HG03097 (cell line): Measurements from ENCODE around the gene SLC9A9.
A peak's percentile ranks its signal among the peaks of the same experiment; 100 is the strongest.
"Not testable (repeated sequence)": the region's sequence is repeated elsewhere in the genome, so short reads cannot be mapped to it uniquely, and the experiment has no call there.

ENCODE experiments used
- ATAC-seq: cut with Tn5 transposase; IDR thresholded peaks from one replicate; pipeline ENCODE4 v1.9.1; 2021; ENCODE audit not compliant: unreplicated experiment, low FRiP score

SLC9A9 gene

DNA sequence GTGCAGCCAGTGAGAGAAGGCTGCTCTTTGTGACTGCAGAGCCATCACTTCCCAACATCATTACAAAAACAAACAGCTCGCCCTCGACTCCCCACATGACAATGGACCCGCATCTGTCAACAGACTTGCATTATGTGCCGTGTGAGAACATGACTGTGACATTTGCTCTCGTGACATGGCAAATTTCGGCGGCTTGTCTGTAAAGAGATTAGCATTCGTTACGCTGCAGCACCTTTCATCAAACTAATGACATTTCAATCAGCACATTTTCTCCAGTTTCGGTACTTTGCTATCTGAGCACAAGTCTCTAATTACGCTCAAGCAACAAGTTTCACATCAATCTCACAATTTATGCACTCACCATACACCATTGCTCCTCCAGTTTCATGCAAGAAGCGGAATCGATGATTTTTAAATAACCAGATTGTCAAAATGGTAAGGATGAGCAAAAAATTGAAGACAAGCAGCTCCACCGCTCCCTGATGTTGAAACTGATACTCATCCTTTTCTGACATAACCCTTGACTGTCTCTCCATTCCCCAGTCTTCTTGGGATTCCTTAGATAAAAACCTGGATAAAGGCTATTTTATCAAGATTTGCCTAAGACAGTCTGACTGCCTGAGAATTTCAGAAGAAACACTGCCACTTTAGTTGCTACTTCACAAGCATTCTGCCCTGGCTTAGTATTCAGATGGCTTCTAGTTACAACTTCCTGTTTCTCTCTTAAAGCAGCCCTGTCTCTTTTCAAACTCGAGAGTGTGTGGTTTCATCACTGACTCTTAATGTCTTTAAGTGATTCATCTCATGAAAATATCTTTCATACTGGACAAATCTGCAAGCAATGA is at the start of gene SLC9A9:
Gene SLC9A9, minus strand, starts transcription at position 682 of the 845 bp plus-strand sequence. Its CDS starts 146 bp downstream, at position 536.
- ATAC-seq: peak; percentile 91

DNA sequence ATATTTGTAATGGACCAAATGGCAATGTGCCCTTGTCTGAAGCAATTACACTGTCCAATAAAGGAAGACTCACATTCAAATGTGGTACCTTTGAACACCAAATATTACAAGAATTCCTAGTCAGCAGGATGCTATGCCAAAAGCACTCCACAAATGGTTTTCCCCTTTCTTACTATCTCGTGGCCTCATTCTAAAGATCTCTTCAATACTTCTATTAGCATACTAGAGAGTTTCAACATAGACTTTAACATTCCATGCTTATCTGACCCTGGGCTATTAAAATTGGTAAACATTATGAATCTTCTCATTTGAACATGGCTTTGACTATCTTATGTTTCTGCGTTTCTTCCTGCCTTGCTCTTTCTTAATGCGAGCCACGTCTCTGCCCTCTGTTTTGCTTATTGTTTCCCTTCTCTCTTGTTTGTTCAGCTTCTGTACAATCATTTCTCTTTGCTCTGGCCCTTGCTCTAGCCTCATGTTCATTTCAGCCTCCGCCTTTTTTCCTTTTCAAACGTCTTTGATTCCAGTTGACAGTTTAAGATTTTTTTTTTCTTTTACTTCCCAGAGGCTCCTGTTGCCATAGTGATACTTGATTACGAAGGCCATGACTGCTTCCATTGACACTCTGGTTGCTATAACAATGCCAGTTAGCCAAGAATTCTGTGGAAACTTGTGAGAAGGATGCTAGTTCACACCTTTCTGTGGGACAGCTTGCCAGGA is 49.5 kb upstream of the SLC9A9 start:
- ATAC-seq: no peak

DNA sequence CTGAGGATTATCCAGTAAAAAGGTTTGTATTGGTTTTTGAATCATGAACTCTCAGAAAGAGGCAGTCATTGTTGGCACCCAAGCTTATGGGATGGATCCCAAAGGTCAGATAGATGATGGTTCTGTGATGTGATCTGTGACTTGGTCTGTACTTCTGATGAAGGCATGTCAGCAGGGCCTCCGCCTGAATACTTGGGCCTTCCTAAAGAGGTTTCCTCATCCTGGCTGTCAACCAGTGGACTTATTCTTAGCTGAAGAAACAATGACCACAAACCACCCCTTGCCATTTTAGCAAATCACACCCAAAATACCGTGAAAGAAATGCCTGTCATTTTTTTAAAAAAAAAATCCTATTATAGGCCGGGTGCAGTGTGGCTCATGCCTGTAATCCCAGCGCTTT is 48.2 kb upstream of the SLC9A9 start:
- no peak for ATAC-seq

DNA sequence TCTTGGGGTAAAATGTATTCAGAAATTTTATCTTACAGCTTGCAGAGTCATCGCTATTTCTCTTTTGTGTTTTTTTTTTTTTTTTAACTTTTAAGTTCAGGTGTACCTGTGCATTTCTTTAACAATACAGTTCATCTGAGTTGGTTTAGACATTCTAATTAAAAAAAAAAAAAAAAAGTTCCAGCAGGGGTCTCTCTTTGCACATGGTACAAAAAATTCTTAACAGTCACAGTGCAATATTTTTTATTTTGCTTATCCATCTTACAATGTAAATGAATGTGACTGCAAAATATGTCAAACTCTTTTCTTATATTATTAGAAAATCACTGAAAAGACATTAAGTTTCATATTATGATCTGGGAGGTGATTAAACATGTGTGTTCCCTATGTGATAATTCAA is 47.5 kb upstream of the SLC9A9 start:
- no peak for ATAC-seq

DNA sequence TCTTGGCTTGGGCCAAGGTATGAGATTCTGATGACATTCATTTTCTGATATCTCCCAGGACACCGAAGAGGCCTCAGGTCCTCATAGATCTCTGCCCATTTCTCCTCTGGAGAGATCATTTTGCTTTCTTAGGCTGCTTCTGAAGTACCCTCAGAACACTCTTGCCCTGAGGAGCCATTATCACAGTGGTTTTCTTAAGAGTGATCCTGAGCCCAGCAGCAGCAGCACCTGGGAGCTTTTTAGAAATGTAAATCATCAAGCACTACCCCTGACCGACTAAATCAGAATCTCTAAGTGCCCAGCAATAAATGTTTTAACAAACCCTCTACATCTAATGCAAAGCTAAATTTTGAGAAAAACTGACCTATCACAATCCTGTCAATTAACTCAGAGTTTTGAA is 40.6 kb upstream of the SLC9A9 start:
- no peak for ATAC-seq

DNA sequence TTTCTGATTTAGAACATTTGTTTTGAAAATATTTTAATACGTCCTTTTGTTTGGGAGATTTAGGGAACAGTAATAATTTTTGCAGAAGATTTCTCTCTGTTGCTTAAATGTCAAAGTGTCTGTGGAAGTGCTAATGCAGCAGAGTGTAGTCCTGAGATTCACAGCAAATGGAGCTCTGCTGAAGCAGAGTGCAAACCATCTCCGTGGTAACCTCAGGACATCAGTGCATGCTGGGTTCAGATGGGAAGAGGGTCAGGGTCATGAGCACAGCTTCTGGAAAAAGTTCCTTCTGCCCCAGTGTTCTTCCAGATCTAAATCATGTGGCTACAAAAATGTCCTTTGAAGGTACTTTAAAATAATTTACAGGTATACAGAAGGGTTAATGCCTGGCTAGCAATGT is 39.9 kb upstream of the SLC9A9 start:
- no peak for ATAC-seq

DNA sequence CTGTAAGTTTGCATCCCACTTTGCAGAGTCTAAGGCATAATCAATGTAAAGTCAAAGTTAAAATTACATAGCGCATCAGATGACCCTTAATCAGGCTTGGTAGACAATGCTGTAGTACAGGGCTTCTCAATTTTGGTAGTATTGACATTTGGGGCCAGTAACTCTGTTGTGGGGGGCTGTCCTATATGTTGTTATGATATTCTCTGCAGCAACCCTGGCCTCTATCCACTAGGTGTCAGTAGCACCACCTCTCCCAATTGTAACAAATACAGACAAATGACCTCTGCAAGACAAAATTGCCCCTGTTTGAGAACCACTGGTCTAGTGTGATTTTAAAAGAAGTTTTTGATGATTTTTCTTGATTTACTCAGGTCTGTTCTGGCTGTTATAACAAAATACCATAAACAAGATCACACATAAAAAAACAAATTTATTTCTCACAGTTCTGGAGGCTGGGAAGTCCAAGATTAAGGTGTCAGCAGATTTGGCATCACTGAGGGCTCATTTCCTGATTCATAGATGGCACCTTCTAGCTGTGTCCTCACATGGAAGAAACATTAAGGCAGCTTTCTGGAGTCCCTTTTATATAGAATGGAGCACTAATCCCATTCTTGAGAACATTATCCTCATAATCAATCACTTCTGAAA is 37.6 kb upstream of the SLC9A9 start:
- peak; percentile 98 for ATAC-seq

DNA sequence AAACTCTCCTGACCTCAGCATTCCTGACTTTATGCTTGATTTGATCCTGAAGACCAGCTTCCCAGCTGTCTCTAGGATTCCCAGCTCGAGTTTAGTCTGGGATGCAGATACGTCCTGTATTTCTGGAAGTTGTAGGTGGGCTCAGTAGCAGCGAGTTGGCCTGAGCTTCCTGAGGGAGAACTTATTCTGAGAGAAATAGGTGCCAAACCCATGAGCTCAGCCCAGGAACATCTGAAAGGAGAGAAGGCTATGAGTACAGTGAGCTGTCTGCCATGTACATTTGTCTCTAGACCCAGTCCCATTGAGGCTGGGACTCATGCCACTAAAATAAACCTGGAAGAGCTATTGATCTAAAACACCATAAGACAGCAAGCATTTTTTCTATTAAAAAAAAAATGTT is 36.6 kb upstream of the SLC9A9 start:
- ATAC-seq: no peak

DNA sequence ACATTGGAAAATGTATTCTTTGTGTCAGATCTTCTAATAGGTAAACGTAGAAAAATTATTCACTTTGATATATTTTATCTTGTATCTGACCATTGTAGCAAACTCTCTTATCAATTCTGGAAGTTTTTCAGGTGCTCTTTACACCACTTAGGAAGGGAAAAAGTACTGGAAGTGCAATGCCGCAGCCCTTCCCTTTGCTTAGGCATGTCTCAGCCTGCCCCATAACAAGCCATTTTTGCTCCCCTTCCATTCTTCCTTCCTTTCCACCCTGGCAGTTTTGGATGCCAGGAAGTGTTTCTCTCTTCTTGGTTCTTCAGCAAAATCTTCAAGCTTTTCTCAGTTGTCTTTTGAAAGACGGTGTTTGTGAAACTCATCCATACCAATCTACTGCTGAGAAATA is 34.9 kb upstream of the SLC9A9 start:
- ATAC-seq: no peak

DNA sequence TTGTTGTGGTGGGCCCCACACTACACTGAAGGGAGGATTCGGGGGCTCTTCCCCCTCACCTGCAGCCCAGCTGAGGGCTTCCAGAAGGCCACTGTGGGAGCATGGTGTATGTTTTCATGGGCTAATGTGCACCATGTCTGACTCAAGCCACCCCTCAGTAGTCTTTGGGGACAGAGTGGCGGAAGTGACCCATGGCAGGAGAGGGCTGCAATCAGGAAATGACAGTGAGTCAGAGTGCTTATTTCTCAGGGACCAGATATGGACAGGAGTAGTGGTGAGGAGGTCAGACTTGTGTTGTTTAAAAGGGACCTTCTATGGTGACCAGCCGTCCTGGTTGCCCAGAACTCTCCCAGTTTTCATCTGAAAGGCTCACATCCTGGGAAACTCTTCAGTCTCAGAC is 32.8 kb upstream of the SLC9A9 start:
- no peak for ATAC-seq

DNA sequence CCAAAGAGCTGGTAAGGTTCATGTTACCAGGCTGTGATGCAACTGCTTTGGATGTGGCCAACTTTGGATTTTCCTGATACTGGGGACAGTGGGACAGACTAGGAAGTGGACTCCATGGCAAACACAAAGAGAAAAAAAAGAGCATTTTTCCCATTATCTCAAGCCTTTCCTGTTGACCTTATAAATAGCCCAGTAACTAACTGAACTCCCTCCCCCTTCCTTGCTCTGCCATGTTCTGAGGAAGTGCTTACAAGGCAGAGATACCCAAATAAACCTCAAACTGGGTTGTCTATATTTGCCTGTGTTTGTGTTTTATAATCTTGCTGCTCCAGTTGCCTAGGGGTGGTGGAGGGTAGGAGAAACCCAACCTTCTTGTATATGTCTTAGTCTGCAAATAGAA is 27.3 kb upstream of the SLC9A9 start:
- no peak for ATAC-seq

DNA sequence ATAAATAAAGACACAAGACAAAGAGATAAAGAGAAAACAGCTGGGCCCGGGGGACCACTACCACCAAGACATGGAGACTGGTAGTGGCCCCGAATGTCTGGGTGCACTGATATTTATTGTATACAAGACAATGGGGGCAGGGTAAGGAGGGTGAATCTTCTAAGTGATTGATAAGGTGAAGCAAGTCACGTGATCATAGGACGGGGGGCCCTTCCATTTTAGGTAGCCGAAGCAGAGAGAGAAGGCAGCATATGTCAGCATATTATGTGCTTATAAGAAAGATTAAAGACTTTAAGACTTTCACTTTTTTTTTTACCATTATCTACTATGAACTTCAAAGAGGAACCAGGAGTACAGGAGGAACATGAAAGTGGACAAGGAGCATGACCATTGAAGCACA is 25.3 kb upstream of the SLC9A9 start:
- ATAC-seq: not testable (repeated sequence)

DNA sequence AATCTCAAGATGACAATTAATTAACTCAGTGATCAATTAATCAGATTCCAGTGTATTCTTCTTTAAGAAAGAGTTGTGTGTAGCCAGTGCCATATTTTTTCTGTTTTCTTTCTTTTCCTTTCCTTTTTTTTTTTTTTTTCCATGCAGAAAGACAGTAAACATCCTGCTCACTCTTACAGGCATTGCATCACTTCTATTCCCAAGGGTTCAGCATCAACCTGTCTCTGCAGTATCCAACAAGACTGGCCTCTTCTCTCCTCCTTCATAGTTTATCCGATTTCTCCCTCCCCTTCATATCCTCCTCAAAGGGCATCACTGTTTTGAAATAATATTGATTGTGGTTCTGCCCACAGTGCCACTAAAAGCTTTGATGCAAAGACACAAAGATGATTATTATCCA is 17.0 kb upstream of the SLC9A9 start:
- ATAC-seq: no peak

DNA sequence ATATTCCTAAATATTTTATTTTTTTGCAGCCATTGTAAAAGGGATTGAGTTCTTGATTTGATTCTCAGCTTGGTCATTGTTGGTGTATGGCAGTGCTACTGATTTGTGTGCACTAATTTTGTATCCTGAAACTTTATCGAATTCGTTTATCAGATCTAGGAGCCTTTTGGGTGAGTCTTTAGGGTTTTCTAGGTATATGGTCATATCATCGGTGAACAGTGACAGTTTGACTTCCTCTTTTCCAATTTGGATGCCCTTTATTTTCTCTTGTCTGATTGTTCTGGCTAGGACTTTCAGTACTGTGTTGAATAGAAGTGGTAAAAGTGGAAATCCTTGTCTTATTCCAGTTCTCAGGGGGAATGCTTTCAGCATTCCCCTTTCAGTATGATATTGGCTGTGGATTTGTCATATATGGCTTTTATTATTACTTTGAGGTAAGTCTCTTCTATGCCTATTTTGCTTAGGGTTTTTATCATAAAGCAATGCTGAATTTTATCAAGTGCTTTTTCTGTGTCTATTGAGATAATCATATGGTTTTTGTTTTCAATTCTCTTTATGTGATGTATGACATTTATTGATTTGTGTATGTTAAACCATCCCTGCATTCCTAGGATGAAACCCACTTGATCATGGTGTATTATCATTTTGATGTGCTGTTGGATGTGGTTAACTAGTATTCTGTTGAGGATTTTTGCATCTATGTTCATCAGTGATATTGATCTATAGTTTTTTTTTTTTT is 11.4 kb upstream of the SLC9A9 start:
- no peak for ATAC-seq

DNA sequence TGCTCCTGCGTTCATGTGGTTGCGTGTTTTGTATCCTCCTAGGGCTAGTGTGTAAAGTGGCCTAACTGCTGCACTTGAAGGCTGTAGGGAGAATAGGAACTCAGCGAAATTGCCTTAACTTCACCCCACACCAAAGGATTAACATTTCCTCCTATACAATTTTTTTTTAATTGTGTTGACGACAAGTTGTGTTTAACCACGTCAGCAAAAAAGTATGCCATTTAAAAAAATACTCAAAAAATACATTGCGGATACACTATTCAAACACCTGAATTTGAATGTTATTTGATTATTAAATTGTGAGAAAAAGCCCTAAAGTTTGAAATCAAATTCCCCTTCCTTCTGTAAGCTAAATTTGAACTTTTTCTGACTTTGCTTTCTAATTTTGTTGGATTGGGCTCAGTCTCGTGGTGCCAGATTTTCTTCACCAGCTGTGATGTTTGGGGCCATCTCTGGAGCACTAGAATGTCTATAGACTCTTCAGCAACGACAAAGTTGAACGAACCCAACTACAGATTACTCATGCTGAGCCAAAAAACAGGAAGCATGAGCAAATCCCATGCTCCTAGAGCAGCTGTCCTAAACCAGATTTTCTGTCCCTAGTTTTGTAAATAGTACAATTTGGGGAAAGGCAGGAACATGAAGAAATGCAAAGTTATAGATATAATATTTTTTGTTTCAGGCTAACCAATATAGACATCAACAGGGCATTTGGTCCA is 8.1 kb upstream of the SLC9A9 start:
- ATAC-seq: no peak

DNA sequence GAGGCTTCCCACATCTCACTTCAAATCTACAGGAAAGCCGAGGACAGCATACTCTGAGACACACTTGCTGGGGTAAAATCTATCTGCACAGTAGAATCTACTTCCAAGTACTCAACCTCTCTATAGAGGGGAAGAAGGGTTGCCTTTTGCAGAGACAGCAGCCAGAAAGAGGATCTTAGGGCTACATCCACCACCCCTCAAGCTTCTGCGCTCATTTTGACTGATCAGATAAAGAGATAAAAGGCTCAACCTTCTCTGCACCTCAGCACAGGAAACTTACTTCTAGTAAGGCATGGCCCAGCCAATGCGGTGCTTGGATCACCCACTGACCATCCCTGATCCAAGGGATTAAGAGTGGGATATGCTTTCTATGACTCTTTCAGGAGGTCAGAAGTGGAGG is 6.9 kb upstream of the SLC9A9 start:
- no peak for ATAC-seq

DNA sequence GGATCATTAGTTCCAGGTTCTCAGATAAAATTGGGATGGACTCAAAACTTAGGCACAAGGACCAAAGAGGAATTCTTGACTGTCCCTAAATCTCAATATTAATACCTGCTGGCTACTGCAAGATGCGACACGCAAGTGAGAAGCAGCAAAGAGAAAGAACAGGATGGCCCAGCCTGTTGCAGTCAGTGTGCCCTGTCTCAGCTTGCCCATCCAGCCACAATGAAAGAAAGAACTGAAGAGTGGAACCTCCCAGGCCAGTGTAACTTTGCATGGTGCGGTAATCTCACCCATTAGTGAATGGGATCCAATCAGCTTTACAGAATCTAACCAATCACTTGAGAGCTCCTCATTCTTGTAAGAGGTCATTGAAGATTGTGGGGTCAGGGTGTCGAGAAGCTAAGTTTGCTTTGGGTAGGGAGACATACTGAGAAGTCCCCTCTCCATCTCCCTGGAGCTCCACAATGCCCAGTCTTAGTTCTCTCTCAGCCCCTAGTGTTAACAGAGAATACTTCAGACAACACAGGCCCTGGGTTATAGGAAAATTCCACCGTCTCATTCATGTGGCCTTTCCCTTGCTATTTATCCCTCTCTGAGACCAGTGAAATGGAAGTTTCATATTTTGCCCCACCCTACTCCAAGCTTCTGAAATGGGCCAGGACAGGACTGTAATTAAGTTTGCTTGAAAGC is 3.2 kb upstream of the SLC9A9 start:
- no peak for ATAC-seq

DNA sequence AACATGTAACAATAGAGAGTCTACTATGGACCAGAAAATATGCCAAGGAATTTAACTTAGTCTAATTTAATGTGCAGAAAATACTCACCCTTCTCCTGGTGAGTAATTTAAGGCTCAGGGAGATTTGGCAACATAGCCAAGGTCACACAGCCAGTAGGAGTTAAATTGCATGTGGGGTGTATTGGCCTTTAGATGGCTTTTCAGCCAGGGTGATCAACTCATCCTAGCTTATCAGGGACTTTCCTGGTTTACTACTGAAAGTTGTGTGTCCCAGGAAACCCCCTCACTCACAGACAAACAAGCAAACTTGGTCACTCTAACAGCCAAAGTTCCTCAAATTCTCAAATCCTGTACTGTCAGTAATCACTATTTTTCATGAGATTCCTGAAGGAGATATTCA is 2.6 kb upstream of the SLC9A9 start:
- no peak for ATAC-seq

DNA sequence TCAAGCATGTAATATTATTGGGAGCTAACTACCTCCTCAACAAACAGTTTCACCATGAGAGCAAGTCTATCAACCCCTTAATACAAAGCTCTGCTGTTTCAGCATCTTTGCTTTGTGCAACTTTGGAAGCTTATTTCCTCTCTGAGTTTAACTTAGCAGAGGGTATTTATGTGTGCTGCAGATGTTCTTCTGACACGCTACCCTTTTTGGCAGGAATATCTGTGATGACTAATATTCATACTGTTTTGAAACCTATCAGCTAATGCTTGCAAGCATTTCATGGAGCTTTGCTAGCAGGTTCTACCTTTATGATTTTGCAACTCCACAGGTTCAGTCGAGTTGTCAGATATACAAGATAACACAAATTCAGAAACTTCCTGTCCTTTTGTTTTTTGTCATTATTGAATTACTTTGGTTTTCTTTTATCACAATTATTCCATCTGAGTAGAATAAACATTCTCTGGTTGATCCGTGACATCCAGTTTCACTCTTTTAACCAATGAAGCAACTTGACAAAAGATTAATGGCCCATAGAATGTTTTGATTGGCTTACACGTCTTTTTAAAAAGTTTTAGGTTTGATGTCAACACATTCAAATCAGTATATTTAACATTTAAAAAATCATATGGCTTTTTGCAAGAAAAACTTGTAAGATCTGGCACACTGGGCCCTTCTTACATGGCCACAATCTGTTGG is 1.7 kb upstream of the SLC9A9 start:
- ATAC-seq: no peak
